SU-DHL-6 (cell line): ENCODE data around the gene TMEM52.

ENCODE experiments used
- H2AFZ ChIP-seq: fragments of 200-600 bp; sonication (generic); 2 replicates; pipeline ENCODE4 v1.6.1; 2014; ENCODE audit warnings: low read depth, mild to moderate bottlenecking, moderate library complexity, mixed read lengths, antibody characterized with exemption, low read length; ENCODE audit not compliant: severe bottlenecking
- H3F3A ChIP-seq: fragments of 200-600 bp; shearing (Covaris generic); 2 replicates; pipeline ENCODE4 v1.6.0; 2016; ENCODE audit warnings: antibody characterized with exemption, mild to moderate bottlenecking; ENCODE audit not compliant: insufficient read depth
- H3K27ac ChIP-seq: fragments of 200-600 bp; sonication (generic); 2 replicates; pipeline ENCODE4 v1.5.1; 2016; ENCODE audit warnings: low read depth, mild to moderate bottlenecking, low read length, moderate library complexity, mixed read lengths
- H3K27me3 ChIP-seq: fragments of 200-600 bp; sonication (generic), shearing (Covaris generic); 2 replicates; pipeline ENCODE4 v1.6.0; 2014; ENCODE audit warnings: mild to moderate bottlenecking, low read length
- H3K36me3 ChIP-seq: fragments of 200-600 bp; sonication (generic); 2 replicates; pipeline ENCODE4 v1.6.1; 2014; ENCODE audit warnings: mild to moderate bottlenecking, low read length, mixed read lengths
- H3K4me2 ChIP-seq: fragments of 300-600, 200-600 bp; shearing (Covaris generic), sonication (generic); 2 replicates; pipeline ENCODE4 v1.6.0; 2014; ENCODE audit warnings: low read length, low read depth, mild to moderate bottlenecking; ENCODE audit not compliant: poor library complexity, severe bottlenecking
- H3K4me3 ChIP-seq: fragments of 200-600 bp; sonication (generic); 2 replicates; pipeline ENCODE4 v1.5.1; 2014; ENCODE audit warnings: antibody characterized with exemption, low read length, mild to moderate bottlenecking, mixed read lengths; ENCODE audit not compliant: insufficient read depth, poor library complexity, severe bottlenecking
- H3K79me2 ChIP-seq: fragments of 200-600 bp; sonication (generic); 2 replicates; pipeline ENCODE4 v1.6.1; 2014; ENCODE audit warnings: mild to moderate bottlenecking, low read length, moderate library complexity; ENCODE audit not compliant: insufficient read depth
- H3K9ac ChIP-seq: fragments of 200-600 bp; sonication (generic); 2 replicates; pipeline ENCODE4 v1.7.0; 2014; ENCODE audit warnings: mild to moderate bottlenecking, low read length
- H3K9me2 ChIP-seq: fragments of 200-600 bp; sonication (generic); replicated peaks from 2 replicates; pipeline ENCODE4 v1.6.1; 2014; ENCODE audit warnings: low read length; ENCODE audit not compliant: insufficient read depth
- H3K9me3 ChIP-seq: fragments of 200-600 bp; sonication (generic); 2 replicates; pipeline ENCODE4 v1.6.1; 2014; ENCODE audit warnings: low read length, mixed read lengths; ENCODE audit not compliant: insufficient read depth
- H4K20me1 ChIP-seq: fragments of 200-600 bp; sonication (generic); 2 replicates; pipeline ENCODE4 v1.6.1; 2014; ENCODE audit warnings: low read depth, mild to moderate bottlenecking, antibody characterized with exemption, low read length, moderate library complexity, mixed read lengths
- CTCF ChIP-seq: fragments of 200-600 bp; sonication (generic); IDR thresholded peaks from one replicate; pipeline ENCODE4 v1.5.1; 2017; ENCODE audit warnings: antibody characterized with exemption, mild to moderate bottlenecking, low read length, moderate library complexity; ENCODE audit not compliant: insufficient read depth, poor library complexity, severe bottlenecking
- EZH2phosphoT487 ChIP-seq: fragments of 200-600 bp; sonication (generic), shearing (Covaris generic); conservative IDR thresholded peaks from 2 replicates; pipeline ENCODE4 v1.6.1; 2018; ENCODE audit warnings: mild to moderate bottlenecking, antibody characterized with exemption, low read length, moderate library complexity, mixed read lengths

Gene TMEM52

GRCh38 chr1:1879942-1880341 lies 39.1 kb downstream of the TMEM52 start:
- no peak overlapping the region for H3K27ac ChIP-seq
- H3K9me3 ChIP-seq = no peaks in the 10 kb centered on the region
- peaks cover 100% of the 10 kb centered on the region for H3K79me2 ChIP-seq
- TF ChIP-seq EZH2phosphoT487 (no peak), CTCF (no peak)
- H3F3A ChIP-seq = no peaks in the 10 kb centered on the region
- no peaks in the 10 kb centered on the region for H3K27me3 ChIP-seq
- peaks cover 29% of the 10 kb centered on the region; the same call in 1 of the 2 replicates for H4K20me1 ChIP-seq
- no peak overlapping the region for H3K9ac ChIP-seq
- no peaks in the 10 kb centered on the region for H3K9me2 ChIP-seq
- H3K36me3 ChIP-seq = 0 out of 2 replicates have a peak, but pooled peaks cover 9% of the 10 kb centered on the region
- no peak overlapping the region for H3K4me2 ChIP-seq
- H2AFZ ChIP-seq = no peak overlapping the region
- H3K4me3 ChIP-seq = no peak overlapping the region

GRCh38 chr1:1877865-1878436 lies 41.1 kb downstream of the TMEM52 start:
- Histone ChIP-seq H3K4me3 (no peak overlapping the region), H3K9me2 (no peaks in the 10 kb centered on the region), H3K27me3 (no peaks in the 10 kb centered on the region), H3F3A (no peaks in the 10 kb centered on the region), H3K27ac (no peak overlapping the region), H3K9me3 (no peaks in the 10 kb centered on the region), H2AFZ (no peak overlapping the region), H3K79me2 (peaks cover 100% of the 10 kb centered on the region), H3K36me3 (0 out of 2 replicates have a peak, but pooled peaks cover 9% of the 10 kb centered on the region), H3K4me2 (no peak overlapping the region), H3K9ac (no peak overlapping the region), H4K20me1 (peaks cover 33% of the 10 kb centered on the region; the same call in 1 of the 2 replicates)
- no peak for TF ChIP-seq CTCF
- TF ChIP-seq EZH2phosphoT487 = no peak

GRCh38 chr1:1876335-1876930 lies 42.6 kb downstream of the TMEM52 start:
- Histone ChIP-seq H3K4me2 (no peak overlapping the region), H3K9me3 (no peaks in the 10 kb centered on the region), H3K9me2 (no peaks in the 10 kb centered on the region), H3K27ac (no peak overlapping the region), H2AFZ (no peak overlapping the region), H3K4me3 (no peak overlapping the region), H4K20me1 (peaks cover 44% of the 10 kb centered on the region), H3F3A (peaks cover 5% of the 10 kb centered on the region; the same call in 1 of the 2 replicates), H3K79me2 (peaks cover 100% of the 10 kb centered on the region), H3K36me3 (0 out of 2 replicates have a peak, but pooled peaks cover 9% of the 10 kb centered on the region), H3K27me3 (no peaks in the 10 kb centered on the region), H3K9ac (no peak overlapping the region)
- TF ChIP-seq EZH2phosphoT487 (no peak), CTCF (no peak)
